Aorta (tissue), 5 donors: ENCODE results near the gene NUP210L. TPM values are rescaled to one million over a fixed set of nuclear protein-coding genes. Genes with fewer than 3 reads are reported as not detected.
"Not testable (repeated sequence)": the region's sequence is repeated elsewhere in the genome, so short reads cannot be mapped to it uniquely, and the experiment has no call there.

Experiments
- ATAC-seq: fragments of 200-7000 bp; cut with Tn5 transposase; one replicate; pipeline ENCODE4 v1.9.1; 2022; ENCODE audit warnings: moderate library complexity; ENCODE audit not compliant: low FRiP score
- DNase-seq, 2 donors: peaks; one replicate each; pipeline ENCODE4 v3.0.0-alpha.2; 2020
- H3K27ac ChIP-seq, 2 donors: one replicate each; pipeline ENCODE4 v1.5.1; 2013; ENCODE audit warnings: low read length in 2 of 2, mild to moderate bottlenecking in 2 of 2, moderate library complexity in 2 of 2, control low read depth in 1 of 2, inconsistent platforms in 1 of 2, low read depth in 1 of 2
- H3K27me3 ChIP-seq, 2 donors: one replicate each; pipeline ENCODE4 v1.6.1; 2013; ENCODE audit warnings: control low read depth in 1 of 2, low read length in 1 of 2, mild to moderate bottlenecking in 1 of 2, moderate library complexity in 1 of 2; ENCODE audit not compliant: insufficient read depth in 2 of 2, control insufficient read depth in 1 of 2
- H3K36me3 ChIP-seq, 2 donors: one replicate each; pipeline ENCODE4 v1.6.1; 2013; ENCODE audit warnings: control low read depth in 1 of 2, low read length in 1 of 2, mild to moderate bottlenecking in 1 of 2; ENCODE audit not compliant: insufficient read depth in 2 of 2, control insufficient read depth in 1 of 2
- H3K4me1 ChIP-seq, 2 donors: one replicate each; pipeline ENCODE4 v1.6.1; 2013; ENCODE audit warnings: low read length in 2 of 2, control low read depth in 1 of 2, mild to moderate bottlenecking in 1 of 2, moderate library complexity in 1 of 2; ENCODE audit not compliant: insufficient read depth in 2 of 2, control insufficient read depth in 1 of 2
- H3K4me3 ChIP-seq, 2 donors: one replicate each; pipeline ENCODE4 v1.5.1; 2013; ENCODE audit warnings: low read length in 2 of 2, control low read depth in 1 of 2, mild to moderate bottlenecking in 1 of 2
- H3K9me3 ChIP-seq: one replicate; pipeline ENCODE4 v1.6.1; 2013; ENCODE audit warnings: mild to moderate bottlenecking, low read length; ENCODE audit not compliant: control insufficient read depth
- WGBS, 2 donors: extraction: QIAGEN DNeasy Blood & Tissue Kit; methylation state at CpG; one replicate each; pipeline ENCODE4 v1.1.7; 2013; 5-methylcytosine and 5-hydroxymethylcytosine counted together
- intact Hi-C, 2 donors: fragments of 100-400 bp; cut with DNase I; formaldehyde crosslinking; loops; one replicate each; pipeline versions ENCODE4 v1.14.2 to v1.15.0; 2022
- polyA plus RNA-seq, 2 donors: library from polyadenylated mRNA; stranded (reverse); fragments of 200-250 nt; gene quantifications; one replicate each; pipeline ENCODE4 v1.2.3, GENCODE V29; 2013
- total RNA-seq, 2 donors: library from RNA; stranded (reverse); fragmentation: NEBNext Ultra II Directional; extraction: Animal tissue kit (Norgen Biotek cat#: 25700); gene quantifications; one replicate each; pipeline ENCODE4 v1.2.1, GENCODE V29; 2021
- donor health status: healthy with polysubstance abuse.
- donor health status: Bipolar disorder and iron deficiency.
- donor health status: DM: no; HTN: no; CAD: no.
- donor health status: DM: no; HTN: no; CAD: no.
- donor health status: DM: yes; HTN: yes; CAD: no.

The NUP210L gene
- total and polyA plus RNA-seq, 4 donors: 0.12 to 0.16 (median 0.15) TPM; not detected in 1

DNA sequence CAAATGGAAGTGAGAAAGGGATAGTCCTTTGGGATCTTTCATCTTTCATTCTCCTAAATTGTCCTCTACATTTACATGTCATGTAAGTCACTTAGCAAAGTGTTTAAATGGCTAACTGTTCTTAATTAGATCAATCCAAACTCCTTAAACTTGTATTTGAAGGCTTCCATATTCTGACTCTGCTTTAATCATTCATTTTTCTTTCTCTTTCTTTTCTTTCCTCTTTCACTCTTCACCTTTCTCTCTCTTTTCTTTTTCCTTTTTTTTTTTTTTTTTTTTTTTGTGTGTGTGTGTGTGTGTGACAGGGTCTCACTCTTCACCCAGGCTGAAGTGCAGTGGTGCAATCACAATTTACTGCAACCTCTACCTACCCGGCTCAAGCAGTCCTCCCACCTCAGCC, 92.6 kb downstream of the NUP210L start:
- no peaks in the 10 kb centered on the region for H3K9me3 ChIP-seq
- ATAC-seq (no peak), DNase-seq (no peak)
- intact Hi-C loops: no loop called here
- no peaks in the 10 kb centered on the region for H3K4me1 ChIP-seq
- no peak overlapping the region for H3K27ac ChIP-seq
- WGBS, 2 donors: 81 to 88% methylated on average over 1 of the region's 1 CpG
- H3K27me3 ChIP-seq: no peaks in the 10 kb centered on the region
- H3K4me3 ChIP-seq: no peak overlapping the region
- H3K36me3 ChIP-seq: no peaks in the 10 kb centered on the region

- H3K36me3 ChIP-seq, ATAC-seq, H3K27ac ChIP-seq, H3K9me3 ChIP-seq, DNase-seq, H3K4me3 ChIP-seq, H3K4me1 ChIP-seq, intact Hi-C loops, H3K27me3 ChIP-seq: not testable (repeated sequence)
- 34 to 75% methylated on average over 4 of the region's 4 CpGs for WGBS, 2 donors
Measured at GRCh38 chr1:154047436-154047835, 107.4 kb downstream of the NUP210L start.

- H3K27ac ChIP-seq, ATAC-seq, H3K27me3 ChIP-seq, H3K36me3 ChIP-seq, intact Hi-C loops, DNase-seq, H3K9me3 ChIP-seq, H3K4me3 ChIP-seq, H3K4me1 ChIP-seq: not testable (repeated sequence)
- 81 to 92% methylated on average over 1 of the region's 1 CpG for WGBS, 2 donors
Measured at GRCh38 chr1:154033697-154034096, 121.2 kb downstream of the NUP210L start.

GRCh38 chr1:154019940-154020339, 134.9 kb downstream of the NUP210L start:
- H3K4me1 ChIP-seq: no peaks in the 10 kb centered on the region
- H3K36me3 ChIP-seq: no peaks in the 10 kb centered on the region
- WGBS, 2 donors: 73 to 81% methylated on average over 1 of the region's 1 CpG
- H3K27ac ChIP-seq: no peak overlapping the region
- no peaks in the 10 kb centered on the region for H3K27me3 ChIP-seq
- no peak for DNase-seq
- H3K4me3 ChIP-seq: no peak overlapping the region
- intact Hi-C loops: no loop called here
- H3K9me3 ChIP-seq: no peaks in the 10 kb centered on the region
- ATAC-seq: no peak

GRCh38 chr1:154019269-154019668, 135.6 kb downstream of the NUP210L start:
- H3K36me3 ChIP-seq: no peaks in the 10 kb centered on the region
- 47 to 58% methylated on average over 4 of the region's 4 CpGs for WGBS, 2 donors
- H3K9me3 ChIP-seq: no peaks in the 10 kb centered on the region
- intact Hi-C loops: no loop called here
- no peak overlapping the region for H3K4me3 ChIP-seq
- no peaks in the 10 kb centered on the region for H3K27me3 ChIP-seq
- no peaks in the 10 kb centered on the region for H3K4me1 ChIP-seq
- H3K27ac ChIP-seq: no peak overlapping the region
- ATAC-seq (no peak), DNase-seq (no peak)

DNA sequence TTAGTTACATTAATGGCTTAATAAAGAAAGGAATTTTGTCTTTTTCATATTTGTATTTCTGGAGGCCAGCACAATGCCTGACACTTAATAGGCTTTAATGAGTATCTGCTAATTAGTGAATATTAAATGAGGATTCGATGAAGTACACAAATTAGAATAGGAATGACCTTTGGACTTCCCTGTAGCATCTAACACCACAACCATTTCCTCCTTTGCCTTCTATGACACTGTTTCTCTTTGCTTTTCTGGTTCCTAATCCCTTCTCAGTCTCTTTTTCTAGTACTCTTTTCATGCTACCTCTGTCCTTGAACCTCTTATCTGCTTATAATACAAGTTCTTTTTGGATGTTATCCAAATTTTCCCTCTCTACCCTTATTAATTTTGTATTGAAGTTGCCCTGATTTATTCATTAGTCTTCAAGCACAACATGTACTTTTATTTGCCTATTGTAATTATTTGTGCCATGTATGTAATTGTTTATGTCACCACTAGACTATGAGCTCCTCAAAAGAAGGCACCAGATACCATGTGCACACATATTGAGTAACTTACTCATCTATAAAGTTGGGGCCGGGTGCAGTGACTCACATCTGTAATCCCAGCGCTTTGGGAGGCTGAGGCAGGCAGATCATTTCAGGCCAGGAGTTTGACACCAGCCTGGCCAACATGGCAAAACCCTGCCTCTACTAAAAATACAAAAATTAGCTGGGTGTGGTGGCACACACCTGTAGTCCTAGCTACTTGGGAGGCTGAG, 140.5 kb downstream of the NUP210L start:
- intact Hi-C loops: no loop called here
- Histone ChIP-seq H3K4me3 (no peak overlapping the region), H3K27ac (no peak overlapping the region), H3K27me3 (no peaks in the 10 kb centered on the region), H3K9me3 (no peaks in the 10 kb centered on the region), H3K36me3 (no peaks in the 10 kb centered on the region), H3K4me1 (no peaks in the 10 kb centered on the region)
- DNase-seq: no peak
- 84 to 85% methylated on average over 3 of the region's 3 CpGs for WGBS, 2 donors
- ATAC-seq: no peak

DNA sequence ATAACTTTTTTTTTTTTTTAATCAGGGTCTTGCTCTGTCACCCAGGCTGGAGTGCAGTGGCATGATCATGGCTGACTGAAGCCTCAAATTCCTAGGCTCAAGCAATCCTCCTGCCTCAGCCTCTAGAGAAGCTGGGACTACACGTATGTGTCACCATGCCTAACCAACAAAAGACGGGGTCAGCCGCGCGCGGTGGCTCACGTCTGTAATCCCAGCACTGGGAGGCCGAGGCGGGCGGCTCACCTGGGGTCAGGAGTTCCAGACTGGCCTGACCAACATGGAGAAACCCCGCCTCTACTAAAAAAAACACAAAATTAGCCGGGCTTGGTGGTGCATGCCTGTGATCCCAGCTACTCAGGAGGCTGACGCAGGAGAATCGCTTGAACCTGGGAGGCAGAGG, 142.3 kb downstream of the NUP210L start:
- H3K27ac ChIP-seq, H3K27me3 ChIP-seq, H3K4me1 ChIP-seq, H3K9me3 ChIP-seq, H3K36me3 ChIP-seq, ATAC-seq, intact Hi-C loops, DNase-seq, H3K4me3 ChIP-seq: not testable (repeated sequence)
- WGBS, 2 donors: 94 to 95% methylated on average over 14 of the region's 14 CpGs

GRCh38 chr1:154012129-154012528, 142.7 kb downstream of the NUP210L start:
- Histone ChIP-seq H3K4me1 (no peaks in the 10 kb centered on the region), H3K27me3 (no peaks in the 10 kb centered on the region), H3K27ac (no peak overlapping the region), H3K9me3 (no peaks in the 10 kb centered on the region), H3K4me3 (no peak overlapping the region), H3K36me3 (no peaks in the 10 kb centered on the region)
- intact Hi-C loops: no loop called here
- WGBS, 2 donors: 82 to 89% methylated on average over 1 of the region's 1 CpG
- no peak for DNase-seq
- no peak for ATAC-seq

- DNase-seq: no peak
- intact Hi-C loops: loop anchor here (10.0 kb wide), 2 partner anchors 149 to 641 kb away; partner anchors contain the start of gene NUP210L (in 2 of the 2)
- no peaks in the 10 kb centered on the region for H3K36me3 ChIP-seq
- no peaks in the 10 kb centered on the region for H3K27me3 ChIP-seq
- no peak overlapping the region for H3K4me3 ChIP-seq
- no peaks in the 10 kb centered on the region for H3K4me1 ChIP-seq
- H3K9me3 ChIP-seq: no peaks in the 10 kb centered on the region
- H3K27ac ChIP-seq: no peak overlapping the region
- no peak for ATAC-seq
- 82 to 86% methylated on average over 3 of the region's 3 CpGs for WGBS, 2 donors
Measured at GRCh38 chr1:154006136-154006535, 148.7 kb downstream of the NUP210L start.
